NOMO-1 (cell line): Measurements from ENCODE around the gene IGF1R.
"Not testable (repeated sequence)": the region's sequence is repeated elsewhere in the genome, so short reads cannot be mapped to it uniquely, and the experiment has no call there.

Experiments
- DNase-seq, 2 experiments: peaks; one replicate each; lab custom pipeline; 2025; ENCODE audit not compliant: unreplicated experiment in 2 of 2; lab: John Stamatoyannopoulos, UW

The IGF1R gene

DNA sequence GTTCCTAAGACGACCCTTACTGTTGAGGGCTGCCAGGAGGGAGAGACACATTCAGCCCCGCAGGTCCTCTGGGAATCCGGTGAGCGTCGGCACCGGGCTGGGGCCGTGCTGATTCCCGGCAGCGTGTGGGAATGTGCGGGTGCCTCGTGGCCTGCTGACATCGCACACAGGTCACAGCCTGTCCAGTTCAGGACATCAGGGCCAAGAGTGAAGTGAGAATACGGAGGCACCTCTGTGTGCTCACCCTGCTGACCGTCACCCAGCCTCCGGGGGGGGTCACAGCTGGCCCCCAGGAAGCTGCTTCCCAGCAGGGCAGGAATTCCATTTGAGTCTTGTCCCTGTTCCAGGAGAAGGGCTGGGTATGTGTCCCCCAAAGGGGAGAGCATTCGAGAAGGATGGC, 305.6 kb downstream of the IGF1R start:
- DNase-seq, result no peak

DNA sequence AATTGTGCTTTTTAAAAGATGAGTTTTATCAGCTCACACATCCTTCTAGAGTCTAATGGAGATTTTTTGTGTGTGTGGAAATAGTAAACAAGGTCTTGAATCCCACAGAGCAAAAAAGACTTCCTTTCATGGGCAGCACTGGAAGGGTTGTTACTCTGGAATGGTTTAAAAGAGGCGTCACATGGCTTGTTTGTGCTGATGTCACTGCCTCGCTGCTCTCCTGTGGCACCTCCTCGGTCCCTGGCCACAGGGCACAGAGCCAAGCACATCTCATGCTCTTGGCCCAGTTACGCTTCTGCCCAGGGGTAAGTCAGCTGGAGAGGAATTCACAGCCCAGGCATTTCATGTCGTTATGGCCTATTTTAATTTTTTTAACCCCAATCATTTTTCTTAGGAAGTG, 306.1 kb downstream of the IGF1R start:
- no peak for DNase-seq

DNA sequence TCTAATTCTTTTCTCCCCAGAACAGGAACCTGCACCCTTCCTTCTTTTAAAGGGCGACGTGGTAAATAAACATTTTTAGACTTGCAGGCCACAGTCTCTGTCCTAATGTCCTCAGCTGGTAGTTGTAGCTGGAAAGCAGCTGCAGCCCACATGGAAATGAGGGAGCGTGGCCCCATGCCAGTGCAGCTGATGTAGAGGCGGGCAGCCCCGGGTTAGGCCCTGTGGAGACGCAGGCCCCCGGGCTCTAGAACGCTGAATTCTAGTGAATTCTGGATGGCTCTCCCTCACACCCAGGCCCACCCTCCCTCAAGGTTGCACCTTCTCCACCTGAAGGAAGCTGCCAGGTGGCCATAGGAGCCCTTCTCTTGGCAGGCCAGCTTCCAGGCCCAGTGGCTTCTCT, 307.0 kb downstream of the IGF1R start:
- no peak for DNase-seq

DNA sequence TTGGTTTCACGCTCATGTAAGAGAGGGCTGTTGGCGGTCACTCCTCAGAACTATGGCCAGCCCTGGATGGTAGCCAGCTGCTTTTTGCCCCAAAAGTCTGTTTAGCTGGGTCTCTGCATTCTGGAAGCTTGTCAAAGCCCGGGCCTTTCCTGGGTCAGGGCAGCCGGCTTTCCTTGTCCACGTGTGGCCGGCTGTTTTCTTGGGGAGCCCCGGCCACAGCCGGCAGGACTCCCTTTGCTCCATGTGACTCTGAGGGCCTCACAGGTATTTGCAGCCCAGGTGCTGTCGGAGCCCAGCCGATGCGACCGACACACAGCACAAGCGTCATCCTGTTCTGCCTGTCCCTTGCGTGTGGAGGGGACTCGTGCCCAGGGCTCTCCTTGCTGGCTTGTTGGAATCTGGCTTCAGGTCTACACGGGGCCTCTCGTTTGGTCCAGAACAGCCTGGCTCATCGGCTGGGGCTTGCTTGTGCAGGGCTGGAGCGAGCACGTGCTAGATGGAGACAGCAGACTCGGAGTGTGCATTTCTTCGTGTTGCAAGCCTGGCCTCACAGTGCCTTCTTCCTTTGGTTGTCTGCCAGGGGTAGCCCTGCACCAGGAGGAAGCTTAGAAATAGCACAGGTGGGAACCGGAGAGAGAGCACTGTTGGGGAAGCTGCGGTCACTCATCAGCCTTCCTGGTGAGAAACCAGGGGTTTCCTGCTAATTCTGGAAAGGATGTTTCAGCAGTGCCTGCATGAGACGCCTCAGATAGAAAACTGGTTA, 307.8 kb downstream of the IGF1R start:
- DNase-seq, result peak in 1 of 2 experiments; percentile 14

DNA sequence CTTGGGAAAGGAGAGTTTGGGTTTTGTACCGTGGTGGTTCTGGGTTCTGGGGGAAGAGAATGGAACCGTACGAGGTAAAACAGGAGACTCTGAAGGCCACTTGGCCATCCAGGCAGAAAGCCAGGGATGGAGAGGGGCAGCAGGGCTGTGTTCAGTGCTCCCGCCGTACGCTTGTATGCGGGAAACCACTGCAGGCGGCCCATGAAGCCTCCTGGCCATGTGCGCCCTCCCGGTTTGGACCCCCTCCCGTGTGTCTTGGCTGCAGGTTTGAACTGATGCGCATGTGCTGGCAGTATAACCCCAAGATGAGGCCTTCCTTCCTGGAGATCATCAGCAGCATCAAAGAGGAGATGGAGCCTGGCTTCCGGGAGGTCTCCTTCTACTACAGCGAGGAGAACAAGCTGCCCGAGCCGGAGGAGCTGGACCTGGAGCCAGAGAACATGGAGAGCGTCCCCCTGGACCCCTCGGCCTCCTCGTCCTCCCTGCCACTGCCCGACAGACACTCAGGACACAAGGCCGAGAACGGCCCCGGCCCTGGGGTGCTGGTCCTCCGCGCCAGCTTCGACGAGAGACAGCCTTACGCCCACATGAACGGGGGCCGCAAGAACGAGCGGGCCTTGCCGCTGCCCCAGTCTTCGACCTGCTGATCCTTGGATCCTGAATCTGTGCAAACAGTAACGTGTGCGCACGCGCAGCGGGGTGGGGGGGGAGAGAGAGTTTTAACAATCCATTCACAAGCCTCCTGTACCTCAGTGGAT, 308.6 kb downstream of the IGF1R start:
- no peak for DNase-seq

DNA sequence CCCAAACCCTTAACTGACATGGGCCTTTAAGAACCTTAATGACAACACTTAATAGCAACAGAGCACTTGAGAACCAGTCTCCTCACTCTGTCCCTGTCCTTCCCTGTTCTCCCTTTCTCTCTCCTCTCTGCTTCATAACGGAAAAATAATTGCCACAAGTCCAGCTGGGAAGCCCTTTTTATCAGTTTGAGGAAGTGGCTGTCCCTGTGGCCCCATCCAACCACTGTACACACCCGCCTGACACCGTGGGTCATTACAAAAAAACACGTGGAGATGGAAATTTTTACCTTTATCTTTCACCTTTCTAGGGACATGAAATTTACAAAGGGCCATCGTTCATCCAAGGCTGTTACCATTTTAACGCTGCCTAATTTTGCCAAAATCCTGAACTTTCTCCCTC, 309.3 kb downstream of the IGF1R start:
- no peak for DNase-seq

DNA sequence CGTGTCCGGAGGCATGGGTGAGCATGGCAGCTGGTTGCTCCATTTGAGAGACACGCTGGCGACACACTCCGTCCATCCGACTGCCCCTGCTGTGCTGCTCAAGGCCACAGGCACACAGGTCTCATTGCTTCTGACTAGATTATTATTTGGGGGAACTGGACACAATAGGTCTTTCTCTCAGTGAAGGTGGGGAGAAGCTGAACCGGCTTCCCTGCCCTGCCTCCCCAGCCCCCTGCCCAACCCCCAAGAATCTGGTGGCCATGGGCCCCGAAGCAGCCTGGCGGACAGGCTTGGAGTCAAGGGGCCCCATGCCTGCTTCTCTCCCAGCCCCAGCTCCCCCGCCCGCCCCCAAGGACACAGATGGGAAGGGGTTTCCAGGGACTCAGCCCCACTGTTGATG, 309.7 kb downstream of the IGF1R start:
- DNase-seq, result no peak

DNA sequence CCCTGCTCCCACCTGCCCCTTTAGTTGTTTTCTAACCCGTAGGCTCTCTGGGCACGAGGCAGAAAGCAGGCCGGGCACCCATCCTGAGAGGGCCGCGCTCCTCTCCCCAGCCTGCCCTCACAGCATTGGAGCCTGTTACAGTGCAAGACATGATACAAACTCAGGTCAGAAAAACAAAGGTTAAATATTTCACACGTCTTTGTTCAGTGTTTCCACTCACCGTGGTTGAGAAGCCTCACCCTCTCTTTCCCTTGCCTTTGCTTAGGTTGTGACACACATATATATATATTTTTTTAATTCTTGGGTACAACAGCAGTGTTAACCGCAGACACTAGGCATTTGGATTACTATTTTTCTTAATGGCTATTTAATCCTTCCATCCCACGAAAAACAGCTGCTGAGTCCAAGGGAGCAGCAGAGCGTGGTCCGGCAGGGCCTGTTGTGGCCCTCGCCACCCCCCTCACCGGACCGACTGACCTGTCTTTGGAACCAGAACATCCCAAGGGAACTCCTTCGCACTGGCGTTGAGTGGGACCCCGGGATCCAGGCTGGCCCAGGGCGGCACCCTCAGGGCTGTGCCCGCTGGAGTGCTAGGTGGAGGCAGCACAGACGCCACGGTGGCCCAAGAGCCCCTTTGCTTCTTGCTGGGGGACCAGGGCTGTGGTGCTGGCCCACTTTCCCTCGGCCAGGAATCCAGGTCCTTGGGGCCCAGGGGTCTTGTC, 310.7 kb downstream of the IGF1R start:
- DNase-seq, result no peak

DNA sequence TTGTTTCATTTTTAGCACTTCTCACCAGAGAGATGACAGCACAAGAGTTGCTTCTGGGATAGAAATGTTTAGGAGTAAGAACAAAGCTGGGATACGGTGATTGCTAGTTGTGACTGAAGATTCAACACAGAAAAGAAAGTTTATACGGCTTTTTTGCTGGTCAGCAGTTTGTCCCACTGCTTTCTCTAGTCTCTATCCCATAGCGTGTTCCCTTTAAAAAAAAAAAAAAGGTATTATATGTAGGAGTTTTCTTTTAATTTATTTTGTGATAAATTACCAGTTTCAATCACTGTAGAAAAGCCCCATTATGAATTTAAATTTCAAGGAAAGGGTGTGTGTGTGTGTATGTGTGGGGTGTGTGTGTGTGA, 311.3 kb downstream of the IGF1R start:
- no peak for DNase-seq

DNA sequence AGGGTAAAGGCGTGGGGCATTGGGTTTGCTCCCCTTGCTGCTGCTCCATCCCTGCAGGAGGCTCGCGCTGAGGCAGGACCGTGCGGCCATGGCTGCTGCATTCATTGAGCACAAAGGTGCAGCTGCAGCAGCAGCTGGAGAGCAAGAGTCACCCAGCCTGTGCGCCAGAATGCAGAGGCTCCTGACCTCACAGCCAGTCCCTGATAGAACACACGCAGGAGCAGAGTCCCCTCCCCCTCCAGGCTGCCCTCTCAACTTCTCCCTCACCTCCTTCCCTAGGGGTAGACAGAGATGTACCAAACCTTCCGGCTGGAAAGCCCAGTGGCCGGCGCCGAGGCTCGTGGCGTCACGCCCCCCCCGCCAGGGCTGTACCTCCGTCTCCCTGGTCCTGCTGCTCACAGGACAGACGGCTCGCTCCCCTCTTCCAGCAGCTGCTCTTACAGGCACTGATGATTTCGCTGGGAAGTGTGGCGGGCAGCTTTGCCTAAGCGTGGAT, 312.3 kb downstream of the IGF1R start:
- no peak for DNase-seq

DNA sequence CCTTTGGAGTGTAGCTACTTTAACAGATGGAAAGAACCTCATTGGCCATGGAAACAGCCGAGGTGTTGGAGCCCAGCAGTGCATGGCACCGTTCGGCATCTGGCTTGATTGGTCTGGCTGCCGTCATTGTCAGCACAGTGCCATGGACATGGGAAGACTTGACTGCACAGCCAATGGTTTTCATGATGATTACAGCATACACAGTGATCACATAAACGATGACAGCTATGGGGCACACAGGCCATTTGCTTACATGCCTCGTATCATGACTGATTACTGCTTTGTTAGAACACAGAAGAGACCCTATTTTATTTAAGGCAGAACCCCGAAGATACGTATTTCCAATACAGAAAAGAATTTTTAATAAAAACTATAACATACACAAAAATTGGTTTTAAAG, 315.1 kb downstream of the IGF1R start:
- no peak for DNase-seq

DNA sequence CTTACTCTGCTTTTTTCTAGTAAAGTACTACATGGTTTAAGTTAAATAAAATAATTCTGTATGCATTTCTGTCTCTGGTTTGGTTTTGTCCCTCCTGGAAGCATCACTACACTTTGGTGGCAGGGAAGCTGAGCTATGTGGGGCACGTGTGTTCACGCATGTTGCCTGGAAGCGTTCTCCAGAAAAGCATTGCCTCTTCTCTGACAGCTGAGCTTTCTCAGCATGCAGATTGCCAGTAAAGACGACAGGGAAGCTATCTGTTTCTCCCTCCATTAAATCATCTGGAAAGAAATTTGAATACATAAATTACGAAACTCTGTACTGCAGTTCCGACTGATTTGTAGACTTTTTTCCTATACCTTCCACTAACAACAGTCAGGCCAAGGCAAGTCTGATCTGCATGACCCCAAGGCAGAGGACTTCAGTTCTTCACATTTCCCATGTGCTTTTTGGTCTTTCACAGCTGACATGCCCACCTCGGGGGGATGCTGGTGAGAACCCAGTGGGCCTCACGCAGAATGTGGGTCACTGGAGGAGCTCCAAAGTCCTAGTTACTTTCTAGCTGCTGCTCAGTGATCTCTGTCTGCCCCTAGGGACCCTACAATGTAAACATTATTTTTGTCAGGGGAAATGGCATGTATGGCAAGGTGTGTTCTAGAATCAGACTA, 316.3 kb downstream of the IGF1R start:
- no peak for DNase-seq

DNA sequence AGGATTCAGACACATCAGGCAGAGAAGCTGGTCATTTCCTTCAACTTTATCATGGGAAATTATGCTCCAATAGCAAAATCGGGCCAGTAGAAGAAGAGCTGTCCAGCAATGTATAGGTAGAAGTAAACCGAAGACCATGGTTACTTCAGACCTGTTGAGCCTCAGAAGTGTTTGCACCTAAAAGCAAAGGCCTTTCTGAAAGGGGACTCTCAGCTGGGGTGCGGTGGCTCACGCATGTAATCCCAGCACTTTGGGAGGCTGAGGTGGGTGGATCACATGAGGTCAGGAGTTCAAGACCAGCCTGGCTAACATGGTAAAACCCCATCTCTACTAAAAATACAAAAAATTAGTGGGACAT, 316.8 kb downstream of the IGF1R start:
- not testable (repeated sequence) for DNase-seq

DNA sequence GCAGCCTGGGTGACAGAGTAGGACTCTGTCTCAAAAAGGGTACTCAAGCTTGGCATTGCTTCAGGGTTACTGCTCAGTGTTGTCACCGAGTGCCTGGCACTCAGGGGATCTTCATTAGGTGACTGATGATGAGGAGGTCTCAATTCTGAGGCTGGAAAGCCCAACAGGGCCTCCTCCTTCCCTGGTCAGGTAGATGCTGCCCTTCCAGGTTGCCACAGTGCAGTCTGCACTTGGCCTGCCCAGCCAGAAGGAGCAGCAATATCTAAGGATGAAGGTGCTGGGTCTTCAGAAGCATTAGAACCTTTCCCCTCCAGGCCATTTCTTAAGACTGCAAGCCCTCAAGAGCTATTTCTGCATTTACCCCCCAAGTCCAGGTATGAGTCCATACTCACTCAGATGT, 317.3 kb downstream of the IGF1R start:
- no peak for DNase-seq

DNA sequence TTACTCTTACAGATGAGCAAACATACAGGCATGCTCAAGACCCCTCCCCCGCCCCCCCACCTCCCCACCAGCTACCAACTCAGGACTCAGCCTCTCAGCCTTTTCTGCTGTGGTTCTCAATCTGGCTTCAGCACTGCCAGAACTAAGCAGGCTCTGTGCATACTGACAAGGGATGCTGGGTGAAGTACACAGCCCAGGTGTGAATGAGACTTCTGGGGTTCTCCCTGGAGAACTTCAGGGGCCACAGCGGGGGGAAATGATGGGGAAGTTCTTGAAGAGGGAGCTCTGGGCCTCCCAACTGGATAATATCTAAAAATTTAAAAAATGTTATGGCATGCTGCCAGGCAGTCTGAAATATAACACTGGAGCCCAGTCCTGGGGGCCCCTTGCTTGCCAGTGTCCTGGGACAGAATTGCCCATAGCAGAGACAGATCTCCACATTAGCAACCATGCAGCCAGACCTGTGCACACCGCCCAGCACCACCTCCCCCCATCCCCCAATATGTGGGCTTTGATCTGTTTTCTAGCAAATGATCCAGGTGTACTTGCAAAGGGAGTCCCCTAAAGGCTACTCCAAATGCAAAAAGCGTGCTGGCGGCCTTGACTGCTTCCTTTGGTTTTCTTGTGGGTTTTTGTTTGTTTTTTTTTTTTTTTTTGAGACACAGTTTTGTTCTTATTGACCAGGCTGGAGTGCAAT, 317.9 kb downstream of the IGF1R start:
- no peak for DNase-seq

DNA sequence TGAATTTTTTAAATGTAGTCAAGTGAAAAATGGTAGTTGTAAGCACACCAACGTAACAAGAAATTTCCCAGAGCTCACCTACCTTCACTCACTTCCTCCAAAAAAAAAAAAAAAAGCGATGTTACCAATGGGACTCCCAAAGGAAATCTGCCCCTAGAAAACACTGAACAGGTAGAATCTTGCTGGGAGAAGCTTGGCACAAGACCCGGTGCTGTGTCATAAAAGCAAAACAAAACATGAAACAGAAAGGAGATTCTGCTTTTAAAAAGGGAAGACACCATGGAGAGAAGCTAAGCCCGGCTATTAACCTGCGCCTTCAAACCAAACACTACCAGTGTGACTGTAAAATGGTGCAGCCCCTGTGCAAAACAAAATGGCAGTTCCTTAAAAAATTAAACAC, 318.8 kb downstream of the IGF1R start:
- no peak for DNase-seq

DNA sequence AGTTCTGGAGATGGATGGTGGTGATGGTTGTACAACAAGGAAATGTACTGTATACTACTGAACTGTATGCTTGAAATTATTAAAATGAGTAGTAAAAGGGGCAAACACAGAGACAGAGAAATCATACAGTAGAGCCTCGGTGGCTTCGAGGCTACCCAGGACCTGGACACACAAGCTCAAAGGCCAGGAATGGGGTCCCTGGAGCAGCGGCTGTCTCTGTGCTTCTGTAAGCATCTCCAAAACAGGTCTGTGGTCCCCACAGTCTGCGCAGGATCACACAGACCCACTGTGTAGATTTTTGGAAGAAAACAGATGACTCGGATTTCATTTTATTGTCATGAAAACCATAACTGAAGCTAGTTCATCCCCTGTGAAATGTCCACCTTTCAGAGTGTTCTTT, 319.6 kb downstream of the IGF1R start:
- no peak for DNase-seq

DNA sequence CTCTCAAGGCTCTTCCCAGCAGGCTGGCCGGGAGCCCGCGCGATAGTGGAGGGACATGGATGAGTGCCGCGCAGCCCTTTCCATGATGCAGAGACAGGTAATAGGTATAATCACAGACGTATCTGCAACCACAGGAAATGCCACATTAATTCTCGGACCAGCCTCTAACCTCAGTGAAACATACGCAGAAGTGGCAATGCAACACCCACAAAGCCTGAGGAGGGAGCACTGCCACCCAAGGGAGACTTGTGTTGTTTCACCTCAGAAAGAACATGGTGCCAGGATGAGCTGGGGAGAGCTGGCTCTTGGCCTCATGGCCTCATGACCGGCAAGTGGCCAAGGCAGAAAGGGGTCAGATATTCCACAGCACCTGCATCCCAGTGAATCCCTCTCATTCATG, 320.2 kb downstream of the IGF1R start:
- no peak for DNase-seq

DNA sequence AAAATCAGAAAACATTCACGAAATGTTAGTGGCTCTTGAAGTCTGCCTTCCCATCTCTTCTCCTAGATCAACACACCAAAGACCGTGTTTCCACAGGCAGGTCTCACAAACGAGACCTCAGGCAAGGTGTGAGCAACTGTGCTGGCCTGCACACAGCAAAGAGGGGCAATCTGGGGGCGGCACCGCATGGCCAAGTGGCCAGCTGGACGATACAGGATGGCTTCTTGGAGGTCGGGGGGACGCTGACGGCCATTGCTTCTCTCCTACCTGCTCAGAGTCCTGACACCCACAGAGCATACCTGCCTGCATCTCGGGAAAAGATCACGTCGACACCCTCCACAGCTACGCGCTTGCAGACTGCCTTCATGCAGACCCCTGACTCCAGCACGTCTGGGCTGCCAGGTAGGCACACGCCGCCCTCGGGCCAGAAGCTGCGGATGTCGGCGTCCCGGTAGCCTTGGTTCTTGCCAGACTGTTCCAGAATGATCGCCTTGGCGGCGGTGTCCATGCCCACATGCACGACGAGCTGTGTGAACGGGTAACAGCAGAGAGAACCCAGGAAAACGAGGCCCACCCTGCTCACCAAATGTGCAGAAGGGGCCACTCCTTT, 320.9 kb downstream of the IGF1R start:
- no peak for DNase-seq

DNA sequence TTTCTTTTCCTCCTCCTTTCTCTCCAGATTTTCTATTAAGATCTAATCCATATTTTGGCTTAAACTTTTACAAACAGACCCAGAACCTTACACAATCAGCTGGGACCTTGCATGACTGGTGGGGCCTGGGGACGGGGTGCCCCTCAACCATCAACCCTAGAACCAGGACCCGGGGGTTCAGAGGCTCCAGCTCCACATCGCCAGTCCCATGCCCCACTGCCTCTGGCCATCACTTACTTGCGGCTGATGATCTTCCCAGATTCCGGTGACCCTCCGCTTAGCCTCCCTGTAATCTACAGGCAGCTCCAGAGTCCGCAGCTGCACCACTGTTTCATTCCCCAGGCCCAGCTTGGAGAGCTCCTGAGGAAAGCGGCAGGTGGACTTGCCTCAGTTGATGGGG, 322.5 kb downstream of the IGF1R start:
- no peak for DNase-seq
